GM19035 (cell line): ENCODE results near the gene ACP3.

Experiments used
- ATAC-seq: cut with Tn5 transposase; IDR thresholded peaks from one replicate; pipeline ENCODE4 v1.9.1; 2021; ENCODE audit not compliant: unreplicated experiment

ACP3 gene

DNA sequence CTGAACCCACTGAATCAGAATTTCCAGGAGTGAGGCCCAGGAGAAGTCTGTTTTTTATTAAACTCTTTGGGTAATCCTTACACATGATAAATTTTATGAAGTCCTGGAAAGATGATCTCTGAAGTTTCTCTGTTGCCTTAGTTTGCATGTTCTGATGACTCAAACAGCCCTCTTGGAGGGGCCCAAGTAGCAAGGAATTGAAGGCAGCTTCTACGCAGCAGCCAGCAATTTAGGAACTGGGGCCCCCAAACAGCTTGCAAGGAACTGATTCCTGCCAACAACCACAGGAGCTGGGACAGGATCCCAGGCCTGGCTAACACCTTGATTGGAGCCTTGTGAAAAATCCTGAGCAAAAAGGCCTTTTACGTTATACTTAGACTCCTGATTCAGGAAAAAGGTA is 5.4 kb upstream of the ACP3 start:
- no peak for ATAC-seq

DNA sequence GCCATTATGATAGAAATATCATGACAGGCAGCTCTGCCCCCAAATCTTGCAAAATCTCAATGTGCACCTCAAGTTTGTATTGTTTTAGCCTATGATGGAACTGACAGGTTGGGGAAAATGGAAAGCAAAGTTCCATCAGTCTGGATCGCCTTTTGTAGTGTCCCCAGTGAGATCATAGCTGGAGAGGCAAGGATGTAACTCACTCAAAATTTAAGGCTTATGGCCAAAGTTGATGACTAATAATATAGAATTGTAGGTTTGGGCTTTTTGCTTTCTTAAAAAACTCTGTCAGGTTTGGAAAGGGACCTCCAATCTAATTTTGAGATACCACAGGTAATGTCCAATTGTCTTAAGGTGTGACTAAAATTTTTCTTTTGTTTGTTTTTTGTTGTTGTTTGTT is 1.4 kb upstream of the ACP3 start:
- no peak for ATAC-seq

DNA sequence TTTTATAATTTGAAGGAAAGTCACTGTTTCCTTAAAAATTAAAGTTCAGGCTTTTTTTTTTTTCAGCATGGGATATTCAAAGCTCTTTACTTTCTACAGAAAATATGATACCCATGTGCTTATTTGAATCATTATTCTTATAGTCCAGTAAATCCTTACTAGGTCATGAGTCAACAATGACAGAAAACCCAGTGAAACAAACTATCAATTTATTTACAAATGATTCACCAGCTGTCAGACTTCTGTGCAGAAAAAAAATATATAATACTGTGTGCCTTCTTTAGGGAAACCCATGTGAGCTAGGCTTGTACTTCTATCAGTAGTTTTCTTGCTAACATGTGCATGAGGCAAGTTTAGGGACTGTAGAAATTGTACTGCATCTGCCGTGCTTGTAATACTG is 1.2 kb downstream of the ACP3 start:
- no peak for ATAC-seq

DNA sequence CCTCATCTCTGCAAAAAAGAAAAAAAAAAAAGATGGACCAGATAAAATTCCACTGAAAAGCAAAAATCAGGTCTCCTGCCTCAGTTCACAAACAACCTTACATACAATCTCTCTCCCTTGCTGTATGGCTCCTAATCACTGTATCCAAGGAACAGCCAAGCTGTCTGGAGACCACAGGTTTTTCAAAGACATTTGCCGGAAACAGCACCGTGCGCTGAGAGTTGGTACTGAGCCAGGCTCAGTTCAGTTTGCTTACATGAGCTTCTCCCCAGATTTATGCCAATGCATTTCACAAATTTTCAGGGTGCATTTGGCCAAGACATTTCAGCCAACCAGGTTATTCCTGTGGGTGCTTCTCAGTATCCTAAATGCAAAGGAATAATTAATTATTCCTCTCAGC is 4.1 kb downstream of the ACP3 start:
- no peak for ATAC-seq

DNA sequence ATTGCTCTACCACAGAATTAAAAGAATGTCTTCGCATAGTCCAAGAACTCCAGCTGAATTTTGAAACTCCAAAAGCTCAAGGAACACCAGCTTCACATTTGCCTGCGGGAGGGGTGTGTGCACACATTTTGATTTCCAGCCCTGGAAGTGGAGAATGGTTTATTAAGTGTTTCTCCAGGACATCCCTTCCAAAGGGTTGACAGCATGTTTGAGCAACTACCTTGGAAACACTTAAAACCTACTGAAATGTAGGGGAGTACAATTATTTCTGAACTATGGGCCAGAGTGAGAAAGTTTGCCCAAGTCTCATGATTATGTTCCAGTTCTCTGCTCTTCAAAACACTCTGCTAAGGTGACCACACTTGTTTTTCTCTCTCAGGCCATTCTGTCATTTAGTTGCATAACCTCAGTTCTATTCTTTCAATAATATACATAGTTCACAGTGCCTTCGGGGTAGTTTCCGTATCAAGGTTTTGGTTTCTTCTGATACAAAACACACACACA is 7.9 kb downstream of the ACP3 start:
- ATAC-seq, result no peak

DNA sequence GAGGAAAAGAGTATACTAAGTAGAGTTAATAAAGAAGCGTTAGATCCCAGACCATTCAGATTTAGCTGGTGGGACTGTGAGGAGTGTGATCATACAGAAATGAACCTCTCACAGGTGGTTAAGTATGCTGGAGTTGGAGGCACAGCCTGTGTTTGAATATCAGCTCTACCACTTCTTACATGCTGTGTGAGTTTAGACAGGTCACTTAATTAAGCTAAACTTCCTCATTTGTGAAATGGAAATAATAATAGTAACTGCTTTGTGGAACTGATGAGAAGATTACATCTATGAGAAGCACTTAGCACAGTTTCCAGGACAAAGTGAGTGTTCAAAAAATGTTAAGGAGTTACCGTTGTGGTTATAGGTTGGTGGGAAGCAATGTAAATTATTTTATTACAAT is 8.4 kb downstream of the ACP3 start:
- no peak for ATAC-seq

DNA sequence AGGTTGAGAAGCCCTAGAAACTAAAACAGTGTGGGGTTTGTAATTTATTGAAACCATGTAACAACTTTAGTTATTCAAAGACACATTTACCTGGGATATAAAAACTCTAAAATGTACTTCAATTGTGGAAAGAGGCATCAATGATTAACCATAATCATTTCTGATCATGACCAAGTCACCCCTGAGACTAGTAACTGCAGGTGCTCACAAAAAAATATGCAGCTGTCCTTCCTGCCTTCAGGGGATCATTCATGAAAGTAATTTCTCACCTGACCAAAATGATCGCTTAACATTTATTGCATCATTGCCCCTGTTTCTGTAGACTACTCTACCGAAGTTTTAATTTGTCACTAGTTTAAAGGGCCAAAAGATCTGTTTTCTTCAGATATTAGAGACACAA is 9.0 kb downstream of the ACP3 start:
- ATAC-seq, result no peak

DNA sequence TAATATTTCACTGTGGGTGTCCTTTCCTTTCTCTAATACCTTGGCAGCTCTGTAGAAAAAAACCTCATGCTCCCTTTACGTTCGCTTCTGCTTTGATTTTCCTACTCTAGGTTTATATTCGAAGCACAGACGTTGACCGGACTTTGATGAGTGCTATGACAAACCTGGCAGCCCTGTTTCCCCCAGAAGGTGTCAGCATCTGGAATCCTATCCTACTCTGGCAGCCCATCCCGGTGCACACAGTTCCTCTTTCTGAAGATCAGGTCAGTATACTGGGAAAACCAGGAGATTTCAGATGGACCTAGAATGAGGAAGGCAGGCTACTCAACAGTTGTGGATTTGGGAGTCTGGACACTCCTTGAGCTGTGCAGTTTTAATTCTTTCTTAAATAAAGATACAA is 14.9 kb downstream of the ACP3 start:
- no peak for ATAC-seq

DNA sequence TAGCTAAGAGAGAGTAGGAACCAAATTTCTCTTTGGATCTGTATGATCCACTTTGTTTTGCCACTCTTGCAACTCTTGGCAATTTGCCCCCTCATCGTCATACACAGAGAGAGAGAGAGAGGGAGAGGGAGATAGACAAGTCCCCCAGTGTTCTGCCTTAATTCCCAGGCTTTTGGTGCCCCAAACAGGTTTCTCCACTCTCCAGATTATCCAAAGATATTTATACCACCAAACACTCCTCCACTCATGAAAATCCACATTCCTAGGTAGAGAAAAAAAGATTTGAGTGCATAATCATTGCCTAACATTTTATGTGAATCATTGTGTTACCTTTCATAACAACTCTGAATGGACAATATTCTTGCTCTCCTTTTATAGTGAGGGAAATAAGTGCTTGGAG is 15.3 kb downstream of the ACP3 start:
- ATAC-seq, result no peak

DNA sequence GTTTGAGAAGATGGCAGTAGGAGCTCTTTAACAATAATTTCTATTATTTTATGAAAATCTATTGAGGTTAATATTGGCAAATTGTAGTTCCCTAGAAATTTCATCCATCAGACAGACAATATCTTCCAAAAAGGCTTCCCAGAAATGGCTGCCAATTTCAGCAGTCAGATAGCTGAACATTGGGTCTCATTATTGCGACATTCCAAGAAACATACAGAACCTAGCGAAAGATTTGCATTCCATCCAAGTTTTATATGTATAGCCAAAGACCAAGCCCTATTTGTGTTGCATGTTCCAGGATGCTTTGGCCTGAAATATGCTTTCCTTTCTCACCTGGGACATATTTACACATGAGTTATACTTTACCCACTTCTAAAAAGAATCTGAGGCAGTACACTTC is 24.5 kb downstream of the ACP3 start:
- no peak for ATAC-seq

DNA sequence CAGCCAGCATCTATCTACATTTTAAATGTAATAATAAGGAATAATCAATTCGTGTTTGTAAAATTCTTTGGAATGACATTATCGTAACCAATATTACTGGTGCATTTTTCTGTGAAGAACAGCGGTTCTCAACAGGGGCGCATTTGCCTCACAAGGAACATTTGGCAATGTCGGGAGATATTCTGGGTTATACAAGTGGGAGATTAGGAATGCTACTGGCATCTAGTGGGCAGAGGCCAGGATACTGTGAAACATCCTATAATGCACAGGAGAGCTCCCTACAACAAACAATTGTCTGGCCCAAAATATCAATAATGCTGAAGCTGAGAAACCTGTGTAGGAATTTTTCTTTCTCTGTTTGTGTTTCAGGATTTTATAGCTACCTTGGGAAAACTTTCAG is 25.0 kb downstream of the ACP3 start:
- ATAC-seq, result no peak

DNA sequence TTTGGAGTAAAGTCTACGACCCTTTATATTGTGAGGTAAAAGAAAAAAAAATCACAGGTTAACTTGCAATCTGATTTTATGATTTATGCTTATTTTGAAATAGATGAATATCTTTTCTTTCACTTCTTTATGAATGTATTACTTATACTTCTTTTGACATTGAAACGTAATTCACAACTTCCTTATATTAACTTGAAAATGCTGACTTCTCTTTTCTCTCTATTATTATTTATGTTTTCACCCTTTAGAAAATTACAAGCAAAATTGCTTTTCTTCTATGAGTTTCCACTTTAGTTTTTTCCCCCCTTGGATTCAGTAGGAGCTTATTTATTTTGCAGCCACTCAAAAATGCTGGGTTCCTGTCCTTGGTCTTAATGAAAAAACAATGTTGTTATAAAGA is 25.4 kb downstream of the ACP3 start:
- ATAC-seq, result no peak

DNA sequence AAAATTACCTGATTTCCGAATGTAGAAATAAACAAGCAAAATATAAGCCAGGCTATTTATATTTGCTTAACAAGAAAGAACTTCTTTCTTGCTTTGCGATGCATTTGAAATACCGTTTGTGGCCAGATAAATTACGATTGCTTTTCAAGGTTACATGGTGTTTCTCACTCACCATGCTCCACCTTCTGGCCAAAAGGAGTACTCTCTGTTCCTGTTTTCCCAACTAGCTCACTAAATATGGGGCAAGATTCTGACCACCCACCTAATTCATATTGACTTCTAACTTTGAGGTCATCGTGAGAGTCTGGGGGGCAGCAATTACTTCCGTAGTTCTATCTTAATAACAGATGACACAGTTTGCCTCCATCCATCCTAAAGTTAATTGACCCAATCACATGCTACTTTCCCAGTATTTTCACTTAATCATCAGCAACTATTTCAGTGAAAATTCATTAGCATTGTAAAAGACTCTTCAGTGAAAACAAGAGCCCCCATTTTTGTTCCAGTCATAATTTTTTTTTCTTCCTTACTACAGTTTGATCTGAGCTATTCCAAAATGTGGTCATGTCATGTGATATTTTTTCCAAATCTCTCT is 25.9 kb downstream of the ACP3 start:
- peak; percentile 80 for ATAC-seq

DNA sequence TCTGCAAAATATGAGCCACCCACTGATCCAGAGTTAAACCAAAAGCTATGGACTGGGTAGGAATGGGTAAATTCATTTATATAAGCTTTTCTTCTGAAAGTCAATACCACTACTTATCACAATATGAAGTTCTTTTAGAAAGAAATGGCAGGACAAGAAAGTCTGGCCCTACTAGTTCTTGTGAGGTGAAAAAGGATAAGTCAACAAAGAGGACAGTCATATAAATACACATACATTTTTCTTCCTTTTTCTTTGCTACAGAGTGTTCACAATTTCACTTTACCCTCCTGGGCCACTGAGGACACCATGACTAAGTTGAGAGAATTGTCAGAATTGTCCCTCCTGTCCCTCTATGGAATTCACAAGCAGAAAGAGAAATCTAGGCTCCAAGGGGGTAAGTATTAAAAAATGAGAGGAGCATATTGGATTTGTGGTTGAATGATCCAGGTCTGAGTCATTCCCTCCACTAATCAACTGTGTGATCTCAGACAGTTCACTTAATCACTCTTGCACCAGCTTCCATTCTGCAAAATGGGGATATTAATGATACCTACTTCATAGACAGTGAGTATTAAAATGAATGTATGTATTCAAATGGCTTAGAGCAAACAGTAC is 27.6 kb downstream of the ACP3 start:
- ATAC-seq, result no peak

DNA sequence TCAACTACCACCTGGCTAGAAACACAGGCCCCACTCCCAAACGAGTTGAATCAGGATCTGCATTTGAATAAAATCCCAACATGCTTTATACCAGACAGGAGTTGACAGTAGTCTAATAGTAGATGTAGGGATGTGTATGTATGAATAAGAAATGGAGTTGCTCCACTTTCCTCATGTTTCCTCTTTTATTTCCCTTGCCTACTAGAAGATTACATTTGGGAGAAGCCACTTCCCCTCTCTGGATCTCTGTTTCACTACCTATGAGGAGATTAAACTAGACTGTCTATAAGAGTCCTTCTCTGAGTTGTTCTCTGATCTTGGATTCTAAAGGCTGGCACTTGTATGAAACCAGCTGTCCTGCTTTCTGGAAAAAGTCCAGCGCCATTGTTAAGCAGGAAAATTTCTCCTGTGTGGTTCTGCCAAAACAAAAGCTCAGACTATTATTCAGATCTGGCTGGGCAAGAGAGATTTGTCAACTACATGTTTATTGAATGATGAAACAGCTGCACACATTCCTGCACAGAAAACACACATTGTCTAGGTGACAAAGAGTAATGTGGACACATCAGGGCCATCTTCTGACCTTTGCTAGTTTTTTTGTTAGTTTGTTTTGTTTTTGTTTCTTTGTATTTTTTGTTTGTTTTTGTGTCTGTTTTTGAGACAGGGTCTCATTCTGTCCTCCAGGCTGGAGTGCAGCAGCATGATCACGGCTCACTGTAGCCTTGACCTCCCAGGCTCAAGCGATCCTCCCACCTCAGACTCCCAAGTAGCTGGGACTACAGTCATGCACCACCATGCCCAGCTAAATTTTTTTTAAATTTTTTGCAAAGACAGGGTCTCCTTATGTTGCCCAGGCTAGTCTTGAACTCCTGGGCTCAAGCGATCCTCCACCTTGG is 29.9 kb downstream of the ACP3 start:
- no peak for ATAC-seq

DNA sequence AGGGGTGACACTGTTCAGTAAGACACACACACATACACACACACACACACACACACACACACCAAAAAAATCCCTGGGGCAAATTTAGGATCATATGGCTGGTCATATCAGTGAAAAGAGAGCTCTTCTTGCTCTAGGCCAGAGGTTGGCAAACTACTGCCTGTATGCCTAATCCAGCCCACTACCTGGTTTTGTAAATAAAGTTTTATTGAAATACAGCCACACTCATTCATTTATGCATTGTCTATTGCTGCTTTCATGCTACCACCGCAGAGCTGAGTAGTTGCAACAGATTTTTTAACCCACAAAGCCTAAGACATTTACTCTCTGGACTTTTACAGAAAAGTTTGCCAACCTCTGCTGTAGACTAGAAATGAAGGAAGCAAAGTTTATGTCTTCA is 30.6 kb downstream of the ACP3 start:
- no peak for ATAC-seq

DNA sequence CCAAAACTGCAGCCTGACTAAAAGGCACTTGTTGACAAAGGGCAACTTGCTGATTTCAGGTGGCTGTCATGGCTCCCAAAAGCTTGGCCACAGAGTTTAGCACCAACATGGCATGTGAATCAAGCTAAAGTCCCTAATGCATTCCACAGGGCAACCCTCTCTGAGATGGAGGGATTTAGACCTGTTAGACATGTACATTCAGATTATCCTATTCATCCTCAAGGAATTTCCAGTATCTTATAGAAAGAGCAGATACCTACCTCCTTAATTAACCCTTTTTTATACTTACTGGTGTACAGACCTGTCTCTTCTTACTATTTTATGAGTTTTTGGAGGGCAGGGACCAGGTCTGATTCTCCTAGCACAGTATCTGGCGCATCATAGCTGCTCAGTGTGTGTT is 31.3 kb downstream of the ACP3 start:
- ATAC-seq, result no peak

DNA sequence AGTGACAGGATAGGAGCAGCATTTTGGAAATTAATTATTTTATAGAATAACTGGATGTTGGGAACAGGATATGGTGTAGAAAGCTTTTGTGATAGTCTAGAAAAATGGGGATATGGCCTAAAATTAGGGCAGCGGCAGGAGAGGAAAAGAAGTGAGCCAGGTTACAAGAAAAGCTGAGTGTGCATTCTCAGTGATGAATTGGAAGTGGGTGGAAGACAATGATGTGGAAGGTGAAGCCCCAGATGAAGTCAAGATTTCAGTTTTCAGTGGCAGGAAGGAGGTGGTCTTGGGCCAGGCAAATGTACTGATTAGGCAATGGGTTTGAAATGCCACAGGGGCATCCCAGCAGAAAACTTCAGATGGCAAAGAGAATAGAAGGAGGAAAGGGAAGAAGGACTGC is 33.6 kb downstream of the ACP3 start:
- ATAC-seq, result no peak

DNA sequence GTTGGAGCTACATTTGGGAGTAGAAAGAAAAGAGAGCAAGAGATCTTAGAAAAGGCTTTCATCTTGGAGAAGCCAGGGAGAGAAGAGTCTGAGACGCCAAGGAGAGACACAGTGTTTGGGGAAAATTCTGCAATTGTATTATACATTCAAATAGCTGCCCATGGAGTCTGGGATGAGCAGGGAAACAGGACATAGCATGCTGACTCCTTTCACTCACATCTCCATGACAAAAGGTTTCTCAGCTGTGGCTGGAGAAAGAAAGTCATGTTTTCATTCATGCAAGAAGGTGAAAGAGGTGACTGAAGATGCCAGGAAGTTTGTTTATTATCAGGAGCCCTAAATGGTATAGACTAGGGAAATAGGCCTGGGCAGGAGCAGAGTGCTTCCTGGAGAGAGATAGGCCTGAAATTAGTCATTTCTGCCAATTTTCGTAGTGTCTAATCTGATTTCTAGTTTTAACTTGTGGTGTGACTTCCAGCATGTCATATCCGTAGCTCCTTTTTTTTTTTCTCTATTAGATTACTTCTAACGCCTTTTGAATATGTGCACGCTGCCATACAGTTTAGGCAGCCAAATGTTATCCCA is 34.1 kb downstream of the ACP3 start:
- ATAC-seq, result no peak

DNA sequence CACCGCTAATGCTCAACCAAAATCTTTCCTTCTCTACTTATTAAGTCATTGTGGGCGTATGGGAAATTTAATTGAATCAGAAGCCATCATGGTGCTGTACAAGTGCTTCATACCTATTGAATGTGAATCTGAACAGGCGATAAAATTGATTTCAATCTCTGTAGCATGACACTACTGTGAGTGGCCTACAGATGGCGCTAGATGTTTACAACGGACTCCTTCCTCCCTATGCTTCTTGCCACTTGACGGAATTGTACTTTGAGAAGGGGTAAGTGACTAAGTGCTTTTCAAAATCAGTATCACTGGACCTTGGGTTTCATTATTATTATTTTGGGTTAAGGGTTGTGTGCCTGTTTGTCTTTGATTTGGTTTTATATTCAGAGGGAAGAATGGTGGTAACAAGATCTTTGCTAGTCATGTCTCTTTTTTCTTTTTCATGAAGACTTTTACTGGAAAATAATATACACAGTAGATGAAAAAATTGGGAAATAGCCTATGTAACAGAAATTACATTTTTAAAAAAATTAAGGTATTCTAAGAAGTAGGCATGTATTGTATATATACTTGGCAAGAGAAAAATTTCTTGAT is 35.4 kb downstream of the ACP3 start:
- ATAC-seq, result peak; percentile 77

DNA sequence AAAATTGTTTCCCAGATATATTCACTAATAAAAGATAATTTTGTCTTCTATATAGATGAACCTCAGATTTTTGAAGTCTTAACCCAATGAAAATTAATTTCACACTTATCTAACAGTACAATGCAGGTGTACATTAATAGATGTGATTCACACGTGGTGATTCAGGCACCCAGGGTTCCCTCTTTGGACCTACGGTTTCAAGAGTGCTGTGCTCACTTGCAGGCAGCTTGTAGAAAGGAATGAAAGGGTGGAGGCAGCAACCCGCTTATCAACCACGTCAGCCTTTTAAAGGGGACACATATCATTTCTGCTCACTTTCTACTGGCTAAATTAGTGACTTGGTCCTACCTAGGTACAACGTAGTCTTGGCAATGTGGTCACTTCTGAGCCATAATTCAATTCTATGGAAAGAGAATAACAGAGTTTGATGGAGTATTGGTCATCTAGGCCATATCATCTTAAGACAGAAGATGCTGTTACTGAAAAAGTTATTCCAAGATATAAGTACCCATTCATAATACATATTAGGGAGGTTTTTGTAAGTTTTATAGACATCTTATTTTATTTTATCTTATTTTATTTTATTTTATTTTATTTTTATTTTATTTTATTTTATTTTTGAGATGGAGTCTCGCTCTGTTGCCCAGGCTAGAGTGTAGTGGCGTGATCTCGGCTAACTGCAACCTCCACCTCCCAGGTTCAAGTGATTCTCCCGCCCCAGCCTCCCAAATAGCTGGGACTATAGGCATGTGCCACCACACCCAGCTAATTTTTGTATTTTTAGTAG is 37.9 kb downstream of the ACP3 start:
- no peak for ATAC-seq
